Loucy (cell line): ENCODE data around the gene SCN10A.

Source experiments
- H2AFZ ChIP-seq: fragments of 200-600 bp; sonication (generic); 2 replicates; pipeline ENCODE4 v1.6.0; 2016; ENCODE audit warnings: antibody characterized with exemption, mild to moderate bottlenecking, low read length, moderate library complexity
- H3F3A ChIP-seq: fragments of 200-600 bp; 2 replicates; pipeline ENCODE4 v1.6.0; 2016; ENCODE audit warnings: antibody characterized with exemption, low read depth, mild to moderate bottlenecking
- H3K27me3 ChIP-seq: fragments of 200-600 bp; sonication (generic); 2 replicates; pipeline ENCODE4 v1.6.1; 2014; ENCODE audit warnings: low read length, mild to moderate bottlenecking; ENCODE audit not compliant: insufficient read depth, poor library complexity, severe bottlenecking
- H3K36me3 ChIP-seq: fragments of 200-600 bp; sonication (generic); 2 replicates; pipeline ENCODE4 v1.6.1; 2016; ENCODE audit warnings: low read length; ENCODE audit not compliant: insufficient read depth
- H3K4me1 ChIP-seq: fragments of 200-600 bp; sonication (generic); 2 replicates; pipeline ENCODE4 v1.5.1; 2014; ENCODE audit warnings: low read length, mild to moderate bottlenecking; ENCODE audit not compliant: insufficient read depth, poor library complexity, severe bottlenecking
- H3K4me2 ChIP-seq: fragments of 200-600 bp; sonication (generic); 2 replicates; pipeline ENCODE4 v1.6.0; 2014; ENCODE audit warnings: antibody characterized with exemption, low read length, low read depth, mild to moderate bottlenecking; ENCODE audit not compliant: poor library complexity, severe bottlenecking
- H3K4me3 ChIP-seq: fragments of 200-600 bp; sonication (generic); 2 replicates; pipeline ENCODE4 v1.5.1; 2014; ENCODE audit warnings: low read length, mild to moderate bottlenecking, mixed read lengths; ENCODE audit not compliant: poor library complexity, severe bottlenecking
- H3K79me2 ChIP-seq: fragments of 200-600 bp; sonication (generic); 2 replicates; pipeline ENCODE4 v1.6.1; 2014; ENCODE audit warnings: low read length; ENCODE audit not compliant: insufficient read depth
- H3K9ac ChIP-seq: fragments of 200-600 bp; sonication (generic); 2 replicates; pipeline ENCODE4 v1.6.0; 2014; ENCODE audit warnings: mild to moderate bottlenecking, low read depth, low read length, moderate library complexity; ENCODE audit not compliant: poor library complexity, severe bottlenecking
- H3K9me2 ChIP-seq: fragments of 200-600 bp; sonication (generic); replicated peaks from 2 replicates; pipeline ENCODE4 v1.6.1; 2016; ENCODE audit warnings: low read depth, low read length, mixed read lengths
- H3K9me3 ChIP-seq: fragments of 200-600 bp; sonication (generic); 2 replicates; pipeline ENCODE4 v1.6.1; 2014; ENCODE audit warnings: mild to moderate bottlenecking, antibody characterized with exemption, low read length, low read depth; ENCODE audit not compliant: insufficient read depth
- H4K20me1 ChIP-seq: fragments of 200-600 bp; sonication (generic); 2 replicates; pipeline ENCODE4 v1.6.0; 2014; ENCODE audit warnings: antibody characterized with exemption, low read length, mild to moderate bottlenecking; ENCODE audit not compliant: insufficient read depth, poor library complexity, severe bottlenecking
- EZH2phosphoT487 ChIP-seq: fragments of 200-600 bp; IDR thresholded peaks from 2 replicates; pipeline ENCODE4 v1.6.1; 2018; ENCODE audit warnings: antibody characterized with exemption, mild to moderate bottlenecking, moderate library complexity, borderline replicate concordance
- TF ChIP-seq, protein P1 (sequence below): fragments of 200-600 bp; sonication (generic); conservative IDR thresholded peaks from 2 replicates; pipeline ENCODE4 v1.5.1; 2014; ENCODE audit warnings: mild to moderate bottlenecking, antibody characterized with exemption, low read length

SCN10A gene

DNA sequence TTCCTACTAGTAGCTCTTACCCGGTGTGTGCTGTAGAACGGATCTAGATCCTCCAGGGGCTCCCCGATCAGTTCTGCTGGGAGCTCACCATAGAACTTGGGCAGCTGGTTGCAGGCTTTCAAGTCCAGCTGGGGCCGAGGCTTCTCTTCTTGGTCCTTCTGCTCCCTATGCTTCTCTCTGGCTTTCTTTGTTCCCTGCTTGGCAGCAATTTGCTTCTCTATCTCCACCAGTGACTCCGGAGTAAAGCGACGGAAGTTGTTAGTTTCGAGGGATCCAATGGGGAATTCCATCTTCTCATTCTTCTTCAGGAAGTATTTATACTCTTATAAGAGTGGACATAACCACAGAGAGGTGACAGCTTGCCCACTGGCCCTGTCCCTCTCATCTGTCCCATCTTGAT lies 22.3 kb downstream of the SCN10A start:
- no peaks in the 10 kb centered on the region for H3K9me2 ChIP-seq
- no peak overlapping the region for H2AFZ ChIP-seq
- H3K4me1 ChIP-seq, result no peaks in the 10 kb centered on the region
- H3K4me2 ChIP-seq, result no peak overlapping the region
- H3K9me3 ChIP-seq, result no peaks in the 10 kb centered on the region
- H3K79me2 ChIP-seq, result no peaks in the 10 kb centered on the region
- H4K20me1 ChIP-seq, result no peaks in the 10 kb centered on the region
- no peaks in the 10 kb centered on the region for H3F3A ChIP-seq
- H3K36me3 ChIP-seq, result no peaks in the 10 kb centered on the region
- TF ChIP-seq EZH2phosphoT487, result no peak
- TF ChIP-seq, protein P1, sequence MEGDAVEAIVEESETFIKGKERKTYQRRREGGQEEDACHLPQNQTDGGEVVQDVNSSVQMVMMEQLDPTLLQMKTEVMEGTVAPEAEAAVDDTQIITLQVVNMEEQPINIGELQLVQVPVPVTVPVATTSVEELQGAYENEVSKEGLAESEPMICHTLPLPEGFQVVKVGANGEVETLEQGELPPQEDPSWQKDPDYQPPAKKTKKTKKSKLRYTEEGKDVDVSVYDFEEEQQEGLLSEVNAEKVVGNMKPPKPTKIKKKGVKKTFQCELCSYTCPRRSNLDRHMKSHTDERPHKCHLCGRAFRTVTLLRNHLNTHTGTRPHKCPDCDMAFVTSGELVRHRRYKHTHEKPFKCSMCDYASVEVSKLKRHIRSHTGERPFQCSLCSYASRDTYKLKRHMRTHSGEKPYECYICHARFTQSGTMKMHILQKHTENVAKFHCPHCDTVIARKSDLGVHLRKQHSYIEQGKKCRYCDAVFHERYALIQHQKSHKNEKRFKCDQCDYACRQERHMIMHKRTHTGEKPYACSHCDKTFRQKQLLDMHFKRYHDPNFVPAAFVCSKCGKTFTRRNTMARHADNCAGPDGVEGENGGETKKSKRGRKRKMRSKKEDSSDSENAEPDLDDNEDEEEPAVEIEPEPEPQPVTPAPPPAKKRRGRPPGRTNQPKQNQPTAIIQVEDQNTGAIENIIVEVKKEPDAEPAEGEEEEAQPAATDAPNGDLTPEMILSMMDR, result no peak
- H3K27me3 ChIP-seq, result peaks cover 23% of the 10 kb centered on the region
- H3K4me3 ChIP-seq, result no peak overlapping the region
- no peak overlapping the region for H3K9ac ChIP-seq

DNA sequence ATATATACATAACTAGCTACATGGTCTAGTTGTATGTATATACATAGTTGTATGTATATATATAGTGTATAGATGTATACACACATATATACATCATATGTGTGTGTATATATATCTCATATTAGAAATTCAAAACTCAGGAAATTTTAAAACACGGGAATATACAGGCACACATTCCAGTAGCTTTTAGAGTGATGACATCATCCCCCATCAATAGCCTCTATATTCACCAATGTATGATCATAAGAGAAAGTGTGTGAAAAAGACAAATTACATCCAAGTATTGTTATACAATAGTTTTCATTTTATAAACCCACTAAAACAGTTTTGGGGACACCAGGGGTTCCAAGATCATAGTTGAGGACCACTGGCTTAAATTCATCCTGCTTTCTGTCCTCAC lies 23.0 kb downstream of the SCN10A start:
- no peaks in the 10 kb centered on the region for H3K9me3 ChIP-seq
- H3F3A ChIP-seq, result no peaks in the 10 kb centered on the region
- H3K36me3 ChIP-seq, result no peaks in the 10 kb centered on the region
- no peaks in the 10 kb centered on the region for H3K9me2 ChIP-seq
- no peak overlapping the region for H3K4me3 ChIP-seq
- no peaks in the 10 kb centered on the region for H3K4me1 ChIP-seq
- H4K20me1 ChIP-seq, result no peaks in the 10 kb centered on the region
- no peak for TF ChIP-seq EZH2phosphoT487
- no peaks in the 10 kb centered on the region for H3K79me2 ChIP-seq
- no peak overlapping the region for H3K4me2 ChIP-seq
- peaks cover 23% of the 10 kb centered on the region for H3K27me3 ChIP-seq
- no peak overlapping the region for H3K9ac ChIP-seq
- H2AFZ ChIP-seq, result no peak overlapping the region

DNA sequence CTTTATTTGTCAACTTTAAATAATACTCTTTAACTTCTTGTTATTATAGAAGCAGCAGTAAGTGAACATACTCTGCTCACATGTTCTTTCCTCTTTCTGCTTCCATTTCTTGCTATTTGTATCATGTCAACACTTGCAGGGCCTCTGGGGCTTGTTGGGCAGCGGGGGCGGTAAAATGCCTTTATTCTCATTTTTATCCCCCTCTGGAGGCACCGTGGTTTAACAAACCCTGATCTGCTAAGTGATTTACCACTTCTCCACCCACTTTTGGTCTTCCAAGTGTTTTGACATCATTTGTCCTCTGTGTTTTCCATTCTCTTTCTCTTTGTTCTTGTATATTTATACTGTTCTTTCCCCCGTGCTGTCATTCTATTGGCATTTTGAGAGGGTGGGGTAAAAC lies 33.9 kb downstream of the SCN10A start:
- Histone ChIP-seq H3K4me2 (no peak overlapping the region), H3K9me3 (no peaks in the 10 kb centered on the region), H3F3A (no peaks in the 10 kb centered on the region; the same call in 1 of the 2 replicates), H3K9ac (no peak overlapping the region), H3K4me1 (no peaks in the 10 kb centered on the region), H3K79me2 (no peaks in the 10 kb centered on the region), H3K9me2 (no peaks in the 10 kb centered on the region), H3K36me3 (no peaks in the 10 kb centered on the region), H3K4me3 (no peak overlapping the region), H3K27me3 (peaks cover 33% of the 10 kb centered on the region), H4K20me1 (no peaks in the 10 kb centered on the region), H2AFZ (no peak overlapping the region)
- TF ChIP-seq EZH2phosphoT487, result no peak
- TF ChIP-seq, protein P1, result no peak

DNA sequence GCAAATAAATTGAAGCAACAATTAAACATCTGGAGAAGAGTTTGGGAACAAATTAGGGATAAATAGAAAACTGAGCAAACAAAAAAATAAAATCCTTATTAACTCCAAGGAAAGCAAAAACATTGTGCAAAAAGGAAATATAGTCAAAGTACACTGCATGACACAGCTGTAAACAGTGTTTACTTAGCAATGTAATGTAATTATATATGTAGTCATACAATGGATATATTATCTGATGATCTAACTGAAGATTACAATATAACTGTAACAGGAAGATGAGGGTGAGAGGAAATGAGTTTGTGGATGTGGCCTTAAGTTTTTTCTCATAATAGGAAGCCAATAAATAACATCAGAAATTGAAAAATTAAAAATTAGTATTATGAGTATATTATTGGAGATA lies 42.5 kb downstream of the SCN10A start:
- no peak overlapping the region for H3K4me3 ChIP-seq
- H3K27me3 ChIP-seq, result peaks cover 5% of the 10 kb centered on the region
- no peaks in the 10 kb centered on the region for H3K9me2 ChIP-seq
- H4K20me1 ChIP-seq, result no peaks in the 10 kb centered on the region
- H2AFZ ChIP-seq, result no peak overlapping the region
- no peaks in the 10 kb centered on the region for H3K79me2 ChIP-seq
- TF ChIP-seq EZH2phosphoT487, result no peak
- TF ChIP-seq, protein P1, result no peak
- H3K9ac ChIP-seq, result no peak overlapping the region
- no peaks in the 10 kb centered on the region for H3K9me3 ChIP-seq
- H3F3A ChIP-seq, result no peaks in the 10 kb centered on the region
- H3K36me3 ChIP-seq, result no peaks in the 10 kb centered on the region
- peaks cover 10% of the 10 kb centered on the region for H3K4me1 ChIP-seq
- H3K4me2 ChIP-seq, result peak overlapping the region; percentile 25
